Testis (tissue), 2 donors: ENCODE data around the gene NUP62.

Source experiments
- CTCF ChIP-seq, 3 experiments: fragments of 450-650 bp in 2 of 3; fragments of 200-600 bp in 1 of 3; sonication (generic) in 1 of 3; IDR thresholded peaks; one replicate each; pipeline ENCODE4 v1.5.1; 2016 to 2019; ENCODE audit warnings: antibody characterized with exemption in 3 of 3, mild to moderate bottlenecking in 2 of 3, moderate library complexity in 1 of 3
- POLR2A ChIP-seq: fragments of 450-650 bp; IDR thresholded peaks from one replicate; pipeline ENCODE4 v1.6.1; 2017; ENCODE audit warnings: antibody characterized with exemption, mild to moderate bottlenecking, moderate library complexity

GRCh38 chr19:49859682-49860335 is 69.5 kb downstream of the NUP62 start:
- TF ChIP-seq POLR2A (no peak), CTCF (IDR thresholded peaks at IDR 0.05) (no peak)
